Adrenal gland (tissue), 12 donors: ENCODE measurements around the gene POLR3GL. TPM values are rescaled to one million over a fixed set of nuclear protein-coding genes. Genes with fewer than 3 reads are reported as not detected.

Experiments used
- DNase-seq, 7 donors: peaks; one replicate each; pipeline ENCODE4 v3.0.0-alpha.2; 2019 to 2020
- H3K27ac ChIP-seq, 5 donors: fragments of 200-600 bp; sonication (generic) in 4 of 5; 1 replicate in 3 of 5; 2 replicates in 2 of 5; pipeline versions ENCODE4 v1.5.1 to v1.8.0; 2016 to 2020; ENCODE audit warnings: mild to moderate bottlenecking in 1 of 5
- H3K27me3 ChIP-seq: fragments of 200-600 bp; 2 replicates; pipeline ENCODE4 v1.8.0; 2021
- H3K36me3 ChIP-seq, 2 donors: fragments of 200-600 bp; replicated peaks in 1 of 2; 1 replicate in 1 of 2; 2 replicates in 1 of 2; pipeline versions ENCODE4 v1.5.1 to v1.8.0; 2018 to 2022
- H3K4me1 ChIP-seq, 2 donors: fragments of 200-600 bp; replicated peaks in 1 of 2; 1 replicate in 1 of 2; 2 replicates in 1 of 2; pipeline versions ENCODE4 v1.5.1 to v1.8.0; 2018 to 2021
- H3K4me3 ChIP-seq, 4 donors: fragments of 200-600 bp; sonication (generic) in 3 of 4; one replicate each; pipeline ENCODE4 v1.5.1; 2016 to 2018
- H3K9me3 ChIP-seq, 3 donors: fragments of 200-600 bp; sonication (generic) in 1 of 3; replicated peaks in 1 of 3; 1 replicate in 2 of 3; 2 replicates in 1 of 3; pipeline versions ENCODE4 v1.5.1 to v1.8.0; 2016 to 2021
- CTCF ChIP-seq, 6 experiments: fragments of 450-650 bp in 4 of 6; fragments of 200-600 bp in 2 of 6; sonication (generic) in 1 of 6; IDR thresholded peaks; 1 replicate in 5 of 6; 2 replicates in 1 of 6; pipeline versions ENCODE4 v1.5.1 to v1.8.0; 2016 to 2021; ENCODE audit warnings: antibody characterized with exemption in 6 of 6, mild to moderate bottlenecking in 2 of 6, moderate library complexity in 1 of 6
- POLR2A ChIP-seq, 2 donors: fragments of 450-650 bp; IDR thresholded peaks; one replicate each; pipeline ENCODE4 v1.6.1; 2017; ENCODE audit warnings: antibody characterized with exemption in 2 of 2, mild to moderate bottlenecking in 2 of 2, moderate library complexity in 1 of 2
- WGBS, 4 donors: extraction: QIAGEN DNeasy Blood & Tissue Kit in 2 of 4; methylation state at CpG; one replicate each; pipeline versions ENCODE4 v1.1.5 to v1.1.7; 2013 to 2017; 5-methylcytosine and 5-hydroxymethylcytosine counted together
- intact Hi-C, 2 donors: fragments of 100-400 bp; cut with DNase I; formaldehyde crosslinking; loops; one replicate each; pipeline versions ENCODE4 v1.14.1 to v1.15.0; 2022 to 2023
- polyA plus RNA-seq, 3 donors: library from polyadenylated mRNA; stranded (reverse); fragments of 200-250 nt in 2 of 3; fragments of 350-450 nt in 1 of 3; fragmentation: Illumina TruSeq in 1 of 3; extraction: RNeasy Lipid Tissue Mini Kit (QIAGEN cat#74804) in 1 of 3; gene quantifications; one replicate each; pipeline ENCODE4 v1.2.3, GENCODE V29; 2013 to 2014
- total RNA-seq, 9 donors: library from RNA; depleted of rRNA in 4 of 9; stranded (reverse); fragments of >200 nt in 4 of 9; fragments of 120-200 nt in 1 of 9; fragmentation: NEBNext Ultra II Directional in 1 of 9; extraction: Animal tissue kit (Norgen Biotek cat#: 25700) in 1 of 9; gene quantifications; one replicate each; pipeline versions ENCODE4 v1.1.0 to v1.2.4, GENCODE V29; 2013 to 2023
- donor health status: healthy with polysubstance abuse.
- donor health status: Bipolar disorder and iron deficiency.
- donor health status: DM: yes; HTN: yes; CAD: no.
- donor health status: DM: no; HTN: no; CAD: no.
- donor health status: DM: no; HTN: no; CAD: no.
- donor health status: DM: yes; HTN: yes; CAD: no.

POLR3GL gene
- total and polyA plus RNA-seq, 12 donors = 18.4 to 48.7 (median 32.4) TPM

GRCh38 chr1:146007489-146008133 lies 43.1 kb downstream of the POLR3GL start:
- peak overlapping the region in 2 of 5 donors; percentile 77 to 95 for H3K27ac ChIP-seq
- WGBS, 4 donors = 70 to 78% (median 74%) methylated on average over 8 of the region's 8 CpGs
- peaks cover 0 to 22% of the 10 kb centered on the region in 2 donors for H3K4me1 ChIP-seq

GRCh38 chr1:146010126-146010738 lies 45.7 kb downstream of the POLR3GL start:
- 93 to 97% (median 95%) methylated on average over 7 to 8 of the region's 8 CpGs for WGBS, 4 donors
- peaks cover 0 to 26% of the 10 kb centered on the region in 2 donors for H3K4me1 ChIP-seq
- no peaks in the 10 kb centered on the region for H3K27me3 ChIP-seq
- intact Hi-C loops = loop anchor here (5.0 kb wide), 4 partner anchors 33 to 163 kb away; partner anchors contain the start of gene NUDT17 (in 2 of the 2)
- H3K9me3 ChIP-seq = no peaks in the 10 kb centered on the region
- no peak overlapping the region for H3K4me3 ChIP-seq
- no peak for DNase-seq
- H3K27ac ChIP-seq = peak overlapping the region in 1 of 5 donors; percentile 21
- TF ChIP-seq CTCF (IDR thresholded peaks at IDR 0.05) = no peak
- no peak for TF ChIP-seq POLR2A (IDR thresholded peaks at IDR 0.05)
- H3K36me3 ChIP-seq = no peaks in the 10 kb centered on the region

More at GRCh38 chr1:146007489-146008133, 43.1 kb downstream of the POLR3GL start:
- H3K9me3 ChIP-seq = no peaks in the 10 kb centered on the region
- no peak for DNase-seq
- peak overlapping the region in 1 of 4 donors; percentile 46 for H3K4me3 ChIP-seq
- no peak for TF ChIP-seq POLR2A (IDR thresholded peaks at IDR 0.05)
- TF ChIP-seq CTCF (IDR thresholded peaks at IDR 0.05) = peak in 1 of 6 experiments; percentile 2
- intact Hi-C loops = loop anchor here in 1 of 2 donors (5.0 kb wide), 1 partner anchor 90 kb away; the partner anchor contains the start of gene PEX11B
- H3K36me3 ChIP-seq = no peaks in the 10 kb centered on the region
- no peaks in the 10 kb centered on the region for H3K27me3 ChIP-seq

DNA sequence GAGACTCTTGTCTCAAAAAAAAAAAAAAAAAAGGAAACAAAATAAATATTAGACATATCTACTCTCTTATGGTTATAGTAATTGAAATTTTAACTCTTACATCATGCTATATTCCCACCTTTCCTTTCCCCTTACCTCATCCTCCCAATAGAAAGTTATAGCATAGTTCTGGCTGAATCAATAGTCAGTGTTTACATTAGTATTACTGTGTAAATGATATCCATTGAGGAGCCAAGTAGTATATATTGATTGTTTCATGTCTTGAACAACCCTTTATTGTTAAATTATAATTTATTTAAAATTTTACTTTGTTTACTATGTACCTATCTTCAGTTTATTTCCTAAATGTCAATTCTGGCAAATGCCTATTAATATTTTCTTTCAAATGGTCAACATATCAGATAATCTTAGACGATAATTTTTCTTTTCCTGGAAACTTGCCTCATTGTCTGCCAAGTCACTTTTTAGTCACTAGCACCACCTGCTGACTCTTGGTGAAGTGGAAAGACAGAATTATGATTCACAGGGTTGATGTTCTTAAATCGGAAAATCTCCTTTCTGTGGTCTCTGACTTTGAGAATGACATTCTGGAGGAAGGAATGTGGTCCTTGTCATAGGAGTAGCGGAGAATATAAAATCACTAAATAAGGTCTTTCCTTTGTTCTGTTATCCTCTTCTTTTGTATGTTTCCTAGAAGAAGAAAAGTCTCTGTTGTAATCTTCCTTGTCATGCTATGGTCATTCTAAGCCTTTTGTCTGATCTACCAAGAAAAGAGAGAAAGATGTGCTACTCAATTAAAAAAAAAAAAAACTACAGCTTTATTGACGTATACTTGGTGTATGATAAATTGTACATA lies 48.4 kb downstream of the POLR3GL start:
- 4 to 13% (median 6%) methylated on average over 4 of the region's 4 CpGs for WGBS, 4 donors
- Histone ChIP-seq H3K36me3 (no peaks in the 10 kb centered on the region), H3K27me3 (no peaks in the 10 kb centered on the region), H3K4me1 (peaks cover 0 to 12% of the 10 kb centered on the region in 2 donors), H3K4me3 (no peak overlapping the region), H3K9me3 (no peaks in the 10 kb centered on the region), H3K27ac (no peak overlapping the region)
- TF ChIP-seq CTCF (IDR thresholded peaks at IDR 0.05) (peak; percentile 34 to 87 (median 74)), POLR2A (IDR thresholded peaks at IDR 0.05) (no peak)
- peak in 6 of 7 donors; percentile 59 to 77 (median 68) for DNase-seq
- intact Hi-C loops = loop anchor here (5.0 kb wide), 4 partner anchors 36 to 166 kb away; partner anchors contain the start of gene NUDT17 (in 2 of the 2)

GRCh38 chr1:146013559-146013922 lies 49.1 kb downstream of the POLR3GL start:
- Histone ChIP-seq H3K4me3 (no peak overlapping the region), H3K27me3 (no peaks in the 10 kb centered on the region), H3K4me1 (peaks cover 0 to 12% of the 10 kb centered on the region in 2 donors), H3K27ac (no peak overlapping the region), H3K9me3 (no peaks in the 10 kb centered on the region), H3K36me3 (no peaks in the 10 kb centered on the region)
- WGBS, 4 donors = 58 to 69% (median 65%) methylated on average over 6 of the region's 6 CpGs
- intact Hi-C loops = loop anchor here (5.0 kb wide), 4 partner anchors 36 to 166 kb away; partner anchors contain the start of gene NUDT17 (in 2 of the 2)
- TF ChIP-seq POLR2A (IDR thresholded peaks at IDR 0.05) = no peak
- TF ChIP-seq CTCF (IDR thresholded peaks at IDR 0.05) = no peak
- DNase-seq = no peak
